Thyroid gland (tissue), 4 donors: Measurements from ENCODE around the gene CDIP1.

Experiments used
- CTCF ChIP-seq, 6 experiments: fragments of 200-600 bp in 3 of 6; fragments of 450-650 bp in 3 of 6; sonication (generic) in 3 of 6; IDR thresholded peaks; one replicate each; pipeline ENCODE4 v1.5.1; 2016 to 2019; ENCODE audit warnings: antibody characterized with exemption in 6 of 6, mild to moderate bottlenecking in 2 of 6, inconsistent platforms in 1 of 6, moderate library complexity in 1 of 6
- POLR2A ChIP-seq, 2 donors: fragments of 450-650 bp; IDR thresholded peaks; one replicate each; pipeline ENCODE4 v1.6.1; 2017; ENCODE audit warnings: antibody characterized with exemption in 2 of 2, mild to moderate bottlenecking in 2 of 2, moderate library complexity in 1 of 2

- TF ChIP-seq CTCF (IDR thresholded peaks at IDR 0.05) (no peak), POLR2A (IDR thresholded peaks at IDR 0.05) (no peak)
Observed at GRCh38 chr16:4505356-4506147, 33.0 kb downstream of the CDIP1 start.
